Neural cell (in vitro differentiated cells): Measurements from ENCODE around the gene TXNDC15. TPM values are rescaled to one million over a fixed set of nuclear protein-coding genes. Genes with fewer than 3 reads are reported as not detected.

ENCODE experiments used
- H2AFZ ChIP-seq: fragments of 200-600, 300-800 bp; sonication (generic), shearing (Covaris generic); 2 replicates; pipeline ENCODE4 v1.6.0; 2014; ENCODE audit warnings: low read depth, mild to moderate bottlenecking, antibody characterized with exemption, low read length, moderate library complexity
- H3F3A ChIP-seq: fragments of 200-600 bp; shearing (Covaris generic); 2 replicates; pipeline ENCODE4 v1.6.1; 2016; ENCODE audit warnings: mild to moderate bottlenecking, moderate library complexity, mixed read lengths, antibody characterized with exemption, low read length; ENCODE audit not compliant: insufficient read depth, poor library complexity, severe bottlenecking
- H3K27ac ChIP-seq: fragments of 200-600, 300-800 bp; sonication (generic), shearing (Covaris generic); 2 replicates; pipeline ENCODE4 v1.5.1; 2014; ENCODE audit warnings: mild to moderate bottlenecking, low read length, moderate library complexity
- H3K27me3 ChIP-seq: fragments of 300-800, 200-600 bp; sonication (generic), shearing (Covaris generic); 2 replicates; pipeline ENCODE4 v1.6.0; 2014; ENCODE audit warnings: mild to moderate bottlenecking, low read depth, low read length, moderate library complexity; ENCODE audit not compliant: insufficient read depth
- H3K36me3 ChIP-seq: fragments of 300-800, 200-600 bp; sonication (generic), shearing (Covaris generic); 2 replicates; pipeline ENCODE4 v1.5.1; 2014; ENCODE audit warnings: mild to moderate bottlenecking, antibody characterized with exemption, low read length, moderate library complexity; ENCODE audit not compliant: insufficient read depth
- H3K4me2 ChIP-seq: fragments of 300-800, 200-600 bp; sonication (generic), shearing (Covaris generic); 2 replicates; pipeline ENCODE4 v1.6.0; 2014; ENCODE audit warnings: mild to moderate bottlenecking, low read length
- H3K4me3 ChIP-seq: fragments of 300-800, 200-600 bp; sonication (generic), shearing (Covaris generic); 2 replicates; pipeline ENCODE4 v1.5.1; 2014; ENCODE audit warnings: mild to moderate bottlenecking, low read length, moderate library complexity
- H3K79me2 ChIP-seq: fragments of 200-600 bp; shearing (Covaris generic); replicated peaks from 2 replicates; pipeline ENCODE4 v1.6.0; 2014; ENCODE audit warnings: mild to moderate bottlenecking, low read length, moderate library complexity; ENCODE audit not compliant: insufficient read depth
- H3K9ac ChIP-seq: fragments of 300-800, 200-600 bp; sonication (generic), shearing (Covaris generic); 2 replicates; pipeline ENCODE4 v1.6.1; 2016; ENCODE audit warnings: mild to moderate bottlenecking, low read length, mixed read lengths
- H3K9me2 ChIP-seq: fragments of 200-600 bp; shearing (Covaris generic); 2 replicates; pipeline ENCODE4 v1.6.1; 2016; ENCODE audit warnings: mild to moderate bottlenecking, low read length, mixed read lengths; ENCODE audit not compliant: insufficient read depth
- H3K9me3 ChIP-seq: fragments of 200-600, 300-800 bp; sonication (generic), shearing (Covaris generic); 2 replicates; pipeline ENCODE4 v1.6.1; 2016; ENCODE audit warnings: mild to moderate bottlenecking, mixed run types, low read length, moderate library complexity, mixed read lengths
- H4K20me1 ChIP-seq: fragments of 200-600 bp; shearing (Covaris generic); 2 replicates; pipeline ENCODE4 v1.6.1; 2016; ENCODE audit warnings: mild to moderate bottlenecking, mixed run types; ENCODE audit not compliant: insufficient read depth
- CTCF ChIP-seq: fragments of 450-650 bp; IDR thresholded peaks from 2 replicates; pipeline ENCODE4 v1.5.1; 2014; ENCODE audit warnings: antibody characterized with exemption, mild to moderate bottlenecking, moderate library complexity; ENCODE audit not compliant: poor library complexity, severe bottlenecking
- EP300 ChIP-seq: fragments of 450-650 bp; conservative IDR thresholded peaks from 2 replicates; pipeline ENCODE4 v1.6.1; 2014; ENCODE audit warnings: antibody characterized with exemption, mild to moderate bottlenecking, moderate library complexity; ENCODE audit not compliant: poor library complexity, severe bottlenecking
- EZH2 ChIP-seq: fragments of 200-600, 300-800 bp; shearing (Covaris generic), sonication (generic); IDR thresholded peaks from 2 replicates; pipeline ENCODE4 v1.6.1; 2014; ENCODE audit warnings: antibody characterized with exemption, low read length, borderline replicate concordance, mild to moderate bottlenecking; ENCODE audit not compliant: insufficient read depth, poor library complexity, severe bottlenecking
- MXI1 ChIP-seq: fragments of 450-650 bp; conservative IDR thresholded peaks from 2 replicates; pipeline ENCODE4 v1.6.1; 2014; ENCODE audit warnings: antibody characterized with exemption, mild to moderate bottlenecking; ENCODE audit not compliant: poor library complexity, severe bottlenecking
- POLR2AphosphoS5 ChIP-seq: IDR thresholded peaks from 2 replicates; pipeline ENCODE4 v1.6.1; 2012
- RAD21 ChIP-seq: fragments of 450-650 bp; conservative IDR thresholded peaks from 2 replicates; pipeline ENCODE4 v1.6.1; 2014; ENCODE audit warnings: antibody characterized with exemption, mild to moderate bottlenecking, moderate library complexity
- REST ChIP-seq: IDR thresholded peaks from 2 replicates; pipeline ENCODE4 v1.6.1; 2012; ENCODE audit warnings: borderline replicate concordance
- SMC3 ChIP-seq: fragments of 450-650 bp; conservative IDR thresholded peaks from 2 replicates; pipeline ENCODE4 v1.6.1; 2014; ENCODE audit warnings: antibody characterized with exemption, mild to moderate bottlenecking, moderate library complexity; ENCODE audit not compliant: poor library complexity
- TAF1 ChIP-seq: IDR thresholded peaks from 2 replicates; pipeline ENCODE4 v1.6.1; 2012; ENCODE audit warnings: low read depth
- polyA plus RNA-seq: library from polyadenylated mRNA; depleted of rRNA; stranded (reverse); fragments of >200 nt; gene quantifications from 2 replicates; pipeline ENCODE4 v1.2.3, GENCODE V29; 2014

The TXNDC15 gene
- polyA plus RNA-seq, 1 donor from 2014 or later = 127 TPM

GRCh38 chr5:134877159-134877558 lies 3.0 kb downstream of the TXNDC15 start:
- TF ChIP-seq MXI1 (no peak), CTCF (no peak), SMC3 (no peak), EP300 (no peak), TAF1 (no peak), EZH2 (no peak), REST (no peak), POLR2AphosphoS5 (no peak), RAD21 (no peak)
- no peak overlapping the region for H3K27ac ChIP-seq
- no peaks in the 10 kb centered on the region for H3F3A ChIP-seq
- no peak overlapping the region for H3K9ac ChIP-seq
- H3K36me3 ChIP-seq = no peaks in the 10 kb centered on the region
- H2AFZ ChIP-seq = no peak overlapping the region
- H3K4me2 ChIP-seq = no peak overlapping the region
- H3K4me3 ChIP-seq = peak overlapping the region; percentile 97
- no peaks in the 10 kb centered on the region for H3K9me2 ChIP-seq
- H4K20me1 ChIP-seq = no peaks in the 10 kb centered on the region
- no peaks in the 10 kb centered on the region for H3K27me3 ChIP-seq
- H3K79me2 ChIP-seq = peaks cover 35% of the 10 kb centered on the region
- no peaks in the 10 kb centered on the region for H3K9me3 ChIP-seq

- Histone ChIP-seq H3K9ac (no peak overlapping the region), H4K20me1 (no peaks in the 10 kb centered on the region), H3K27me3 (no peaks in the 10 kb centered on the region), H3K4me2 (no peak overlapping the region), H3F3A (no peaks in the 10 kb centered on the region), H3K27ac (no peak overlapping the region), H3K9me2 (no peaks in the 10 kb centered on the region), H3K4me3 (no peak overlapping the region), H3K9me3 (no peaks in the 10 kb centered on the region), H2AFZ (no peak overlapping the region), H3K36me3 (no peaks in the 10 kb centered on the region), H3K79me2 (peaks cover 35% of the 10 kb centered on the region)
- TF ChIP-seq POLR2AphosphoS5 (no peak), MXI1 (no peak), RAD21 (no peak), REST (no peak), CTCF (no peak), EZH2 (no peak), EP300 (no peak), SMC3 (no peak), TAF1 (no peak)
Measured at GRCh38 chr5:134878403-134878802, 4.2 kb downstream of the TXNDC15 start.
